GM18526 (cell line): Measurements from ENCODE around the gene CHPF.

Experiments used
- POLR2A ChIP-seq: IDR thresholded peaks from 3 replicates; pipeline ENCODE4 v1.6.1; 2011; ENCODE audit not compliant: insufficient read length; ENCODE audit errors: extremely low read depth

The CHPF gene

DNA sequence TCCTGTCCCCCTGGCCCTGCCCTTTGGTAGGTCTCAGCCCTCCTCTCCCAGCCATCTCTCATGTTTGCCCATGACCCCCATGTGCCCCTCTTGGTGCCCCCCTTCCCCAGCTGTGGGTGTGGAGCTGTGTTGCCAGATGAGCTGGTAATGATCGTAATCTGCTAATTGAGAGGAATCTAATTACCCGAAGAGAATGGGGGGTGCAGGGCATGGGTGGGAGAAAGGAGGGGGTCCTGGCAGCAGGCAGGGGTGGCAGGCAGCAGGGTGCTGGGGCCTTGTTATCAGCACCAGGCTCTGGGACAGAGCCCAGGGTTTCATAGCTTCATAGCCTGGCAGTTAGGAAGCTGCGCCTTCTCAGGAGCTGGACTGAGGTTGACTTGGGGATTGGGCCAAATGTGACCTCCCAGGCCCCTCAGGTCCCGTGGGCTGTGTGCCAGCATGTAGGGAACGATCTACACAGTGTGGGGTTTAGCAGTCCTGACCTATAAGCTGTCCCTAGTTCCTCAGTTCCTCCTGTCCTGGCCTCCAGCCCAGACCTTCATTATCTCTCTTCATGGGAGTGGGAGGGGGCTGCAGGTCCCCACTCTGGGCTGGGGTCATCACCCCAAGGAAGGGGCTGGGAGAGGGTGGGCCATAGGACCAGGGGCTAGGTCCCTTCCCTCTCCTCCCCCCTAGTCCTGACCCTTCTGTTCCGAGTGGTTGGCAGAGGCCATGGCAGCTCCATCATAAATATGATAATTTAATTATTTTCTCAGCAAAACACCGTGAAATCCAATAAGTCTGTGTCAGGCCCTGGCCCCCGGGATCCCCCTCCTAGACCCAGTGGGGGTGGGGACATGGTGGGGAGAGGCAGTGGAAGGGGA lies 35.8 kb downstream of the CHPF start:
- no peak for TF ChIP-seq POLR2A

DNA sequence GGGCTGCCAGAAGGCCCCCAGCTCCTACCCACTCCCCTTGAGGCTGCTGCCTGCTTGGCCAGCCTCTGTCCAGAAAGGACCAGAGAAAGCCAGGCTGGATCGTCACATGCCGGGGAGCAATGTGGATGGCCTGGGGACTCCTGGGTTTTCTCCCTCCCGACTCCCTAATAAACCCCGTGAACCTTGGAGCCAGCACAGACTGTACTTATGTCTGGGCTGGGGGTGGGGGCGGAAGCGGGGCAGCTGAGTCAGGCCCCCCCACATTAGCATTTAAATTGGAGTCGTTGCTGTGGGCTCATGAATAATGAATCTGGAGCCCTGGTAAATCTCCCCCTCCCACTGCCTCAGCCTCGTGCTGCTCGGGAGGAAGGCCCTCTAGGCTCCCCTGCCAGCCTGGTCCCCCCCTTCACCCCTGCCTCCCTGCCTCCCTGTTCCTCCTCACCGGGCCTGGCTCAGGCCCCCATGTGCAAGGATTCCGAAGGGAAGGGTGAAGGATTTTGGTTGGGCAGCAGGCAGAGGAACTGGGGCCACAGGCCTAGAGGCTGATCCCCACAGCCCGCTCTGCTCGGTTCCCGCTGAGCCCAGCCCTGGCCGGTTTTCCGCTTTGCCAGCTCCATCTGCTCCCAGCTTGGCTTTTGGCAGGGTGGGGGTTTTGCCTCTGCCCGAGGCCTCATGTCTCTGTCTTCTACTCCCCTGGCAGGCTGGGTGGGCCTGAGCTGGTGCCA lies 36.6 kb downstream of the CHPF start:
- no peak for TF ChIP-seq POLR2A

DNA sequence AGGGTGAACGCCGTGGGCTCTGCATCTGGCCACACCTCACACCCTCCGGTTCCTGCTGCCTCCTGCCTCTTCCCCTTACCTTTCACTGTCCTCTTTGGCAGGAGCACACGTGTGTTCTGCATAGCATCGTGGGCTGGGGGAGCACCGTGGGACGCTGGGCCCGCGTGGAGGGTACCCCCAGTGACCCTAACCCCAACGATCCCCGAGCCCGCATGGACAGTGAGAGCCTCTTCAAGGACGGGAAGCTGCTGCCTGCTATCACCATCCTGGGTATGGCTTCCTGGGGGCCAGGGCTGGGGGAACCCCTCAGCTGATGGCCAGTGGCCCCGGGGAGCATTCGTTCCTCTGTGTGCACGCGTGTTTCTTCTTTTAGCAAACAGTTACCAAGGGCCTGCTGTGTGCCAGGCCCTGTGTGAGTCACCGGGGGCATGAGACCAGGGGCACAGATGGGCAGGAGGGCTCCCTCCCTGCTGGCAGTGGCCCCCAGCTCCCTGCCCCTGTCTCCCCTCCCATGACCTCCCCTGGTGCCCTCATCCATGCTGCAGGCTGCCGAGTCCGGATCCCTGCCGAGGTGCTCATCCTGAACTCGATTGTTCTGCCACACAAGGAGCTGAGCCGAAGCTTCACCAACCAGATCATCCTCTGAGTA lies 37.3 kb downstream of the CHPF start:
- no peak for TF ChIP-seq POLR2A

DNA sequence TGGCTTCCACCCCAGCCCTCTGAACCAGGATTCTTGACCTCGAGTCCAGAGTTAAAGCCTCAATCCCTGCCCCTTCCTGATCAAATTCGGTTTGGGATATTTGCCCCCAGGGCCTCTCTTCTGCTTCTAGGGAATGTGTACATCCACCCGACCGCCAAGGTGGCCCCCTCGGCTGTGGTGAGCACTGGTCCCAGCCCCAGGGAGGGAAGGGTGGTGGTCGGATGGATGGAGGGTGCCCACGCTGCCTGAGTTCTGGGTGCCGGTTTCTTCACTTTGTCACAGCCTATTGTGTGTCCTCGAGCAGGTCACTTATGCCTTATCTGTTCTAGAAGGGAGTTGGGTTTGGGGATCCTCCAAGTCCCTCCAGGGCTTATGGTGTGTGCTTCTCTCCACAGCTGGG lies 38.0 kb downstream of the CHPF start:
- no peak for TF ChIP-seq POLR2A

- no peak for TF ChIP-seq POLR2A
These were observed 41.0 kb downstream of the CHPF start for GRCh38 chr2:219502618-219503017.

DNA sequence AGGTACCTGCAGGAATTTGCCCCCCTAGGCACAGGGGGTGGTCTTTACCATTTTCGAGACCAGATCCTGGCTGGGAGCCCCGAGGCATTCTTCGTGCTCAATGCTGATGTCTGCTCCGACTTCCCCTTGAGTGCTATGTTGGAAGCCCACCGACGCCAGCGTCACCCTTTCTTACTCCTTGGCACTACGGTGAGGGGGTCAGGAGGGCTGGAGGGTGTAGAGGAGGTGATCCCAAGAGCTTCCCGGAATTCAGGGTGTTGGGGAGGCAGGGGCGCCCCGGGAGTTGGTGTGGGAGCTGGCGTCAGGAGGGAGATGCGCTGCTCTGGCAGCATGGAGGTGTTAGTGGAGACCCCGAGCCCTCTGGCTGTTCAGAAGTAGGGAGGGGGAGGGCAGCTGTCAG lies 41.8 kb downstream of the CHPF start:
- TF ChIP-seq POLR2A, result no peak

GRCh38 chr2:219500135-219500534 lies 43.5 kb downstream of the CHPF start:
- TF ChIP-seq POLR2A, result no peak

DNA sequence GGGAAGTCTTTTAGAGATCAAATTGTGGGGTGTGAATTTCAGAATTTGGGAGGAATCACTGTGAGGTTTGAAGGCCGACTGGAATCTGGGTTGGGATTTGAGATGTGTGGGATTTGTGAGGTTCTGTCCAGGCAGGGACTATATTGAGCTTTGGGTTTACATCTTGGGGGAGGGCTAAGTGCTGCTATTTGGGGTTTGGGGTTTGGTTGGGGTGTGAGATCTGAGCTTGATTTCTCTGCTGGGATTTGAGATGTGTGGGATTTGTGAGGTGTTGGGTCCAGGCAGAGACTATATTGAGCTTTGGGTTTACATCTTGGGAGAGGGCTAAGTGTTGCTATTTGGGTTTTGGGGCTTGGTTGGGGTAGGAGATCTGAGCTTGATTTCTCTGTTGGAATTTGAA lies 44.1 kb downstream of the CHPF start:
- TF ChIP-seq POLR2A, result no peak

GRCh38 chr2:219499058-219499307 lies 44.6 kb downstream of the CHPF start:
- TF ChIP-seq POLR2A, result no peak

DNA sequence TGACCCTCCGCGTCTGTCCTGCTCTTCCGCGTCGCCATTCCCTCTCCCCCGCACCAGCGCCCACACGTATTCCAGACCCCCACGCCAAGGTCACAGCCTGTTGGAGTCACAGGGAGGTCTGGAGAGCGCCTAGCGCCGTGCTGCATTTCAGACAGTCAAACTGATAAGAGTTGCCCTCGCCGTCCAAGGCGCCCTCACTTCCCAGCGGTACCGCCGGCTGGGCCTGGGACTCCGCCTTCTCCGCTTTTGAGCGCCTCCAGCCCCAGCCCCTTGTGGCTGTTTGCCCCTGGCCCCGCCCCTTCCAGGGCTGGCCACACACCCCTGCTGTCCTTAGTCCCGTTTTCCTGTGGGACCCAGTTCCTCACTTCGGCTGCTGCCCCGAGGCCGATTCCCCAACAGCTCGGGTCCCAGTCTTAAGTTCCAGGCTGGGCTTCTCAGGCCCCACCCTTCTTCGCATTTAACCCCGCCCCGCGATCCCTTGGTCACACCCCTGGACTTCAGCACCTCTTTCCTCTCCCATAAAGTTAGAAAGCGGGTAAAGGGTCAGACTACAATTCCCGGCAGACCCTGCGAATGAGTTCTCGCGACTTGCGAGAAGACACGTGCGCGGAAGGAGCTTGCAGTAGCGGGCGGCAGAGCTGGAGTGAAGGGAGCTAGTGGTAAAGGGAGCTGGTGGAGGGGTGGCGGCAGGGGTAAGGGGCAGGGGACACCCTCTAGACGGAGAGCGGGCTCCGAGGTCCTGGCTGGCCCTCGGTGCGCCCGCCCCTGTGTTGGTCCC lies 45.1 kb downstream of the CHPF start, which contains the start of gene GMPPA:
Gene GMPPA, plus strand, starts transcription at position 612 of the 778 bp plus-strand sequence. CDS start 1,085 bp downstream, outside the sequence.
- TF ChIP-seq POLR2A, result peak; percentile 90

- no peak for TF ChIP-seq POLR2A
These were observed 45.9 kb downstream of the CHPF start for GRCh38 chr2:219497495-219498279.

- TF ChIP-seq POLR2A, result no peak
These were observed 46.6 kb downstream of the CHPF start for GRCh38 chr2:219496825-219497494.

- TF ChIP-seq POLR2A, result no peak
These were observed 47.3 kb downstream of the CHPF start for GRCh38 chr2:219496247-219496824.
